HG03558 (cell line): ENCODE results near the gene ARPP19.
"Not testable (repeated sequence)": the region's sequence is repeated elsewhere in the genome, so short reads cannot be mapped to it uniquely, and the experiment has no call there.

Source experiments
- ATAC-seq: cut with Tn5 transposase; IDR thresholded peaks from one replicate; pipeline ENCODE4 v1.9.1; 2021; ENCODE audit warnings: moderate number of reproducible peaks; ENCODE audit not compliant: unreplicated experiment; ENCODE audit errors: extremely low read depth

The ARPP19 gene

GRCh38 chr15:52568601-52569585, at the start of gene ARPP19:
ARPP19 (minus strand) TSS chr15:52569030; CDS start chr15:52568892, 138 bp downstream.
- peak; percentile 36 for ATAC-seq

GRCh38 chr15:52617026-52617425, 48.2 kb upstream of the ARPP19 start:
- no peak for ATAC-seq

- no peak for ATAC-seq
Observed at GRCh38 chr15:52615302-52615701, 46.5 kb upstream of the ARPP19 start.

GRCh38 chr15:52609593-52609992, 40.8 kb upstream of the ARPP19 start:
- ATAC-seq: no peak

GRCh38 chr15:52584414-52584813, 15.6 kb upstream of the ARPP19 start:
- no peak for ATAC-seq

GRCh38 chr15:52579852-52580251, 11.0 kb upstream of the ARPP19 start:
- no peak for ATAC-seq

- ATAC-seq: no peak
Observed at GRCh38 chr15:52576692-52577091, 7.9 kb upstream of the ARPP19 start.

- not testable (repeated sequence) for ATAC-seq
Observed at GRCh38 chr15:52575573-52575972, 6.7 kb upstream of the ARPP19 start.

GRCh38 chr15:52575072-52575471, 6.2 kb upstream of the ARPP19 start:
- ATAC-seq: no peak

- ATAC-seq: not testable (repeated sequence)
Observed at GRCh38 chr15:52574623-52575022, 5.8 kb upstream of the ARPP19 start.

- ATAC-seq: no peak
Observed at GRCh38 chr15:52567871-52568600, 794 bp downstream of the ARPP19 start.

GRCh38 chr15:52566889-52567288, 1.9 kb downstream of the ARPP19 start:
- ATAC-seq: no peak

GRCh38 chr15:52565417-52566358, 3.1 kb downstream of the ARPP19 start:
- peak; percentile 39 for ATAC-seq

- no peak for ATAC-seq
Observed at GRCh38 chr15:52563501-52564060, 5.2 kb downstream of the ARPP19 start.

GRCh38 chr15:52559575-52559974, 9.3 kb downstream of the ARPP19 start:
- no peak for ATAC-seq

- ATAC-seq: no peak
Observed at GRCh38 chr15:52559022-52559421, 9.8 kb downstream of the ARPP19 start.

- peak; percentile 70 for ATAC-seq
Observed at GRCh38 chr15:52558196-52558595, 10.6 kb downstream of the ARPP19 start.

GRCh38 chr15:52557274-52557641, 11.6 kb downstream of the ARPP19 start:
- no peak for ATAC-seq

GRCh38 chr15:52556524-52557273, 12.1 kb downstream of the ARPP19 start:
- no peak for ATAC-seq
